K562 (cell line): Measurements from ENCODE around the gene MED28.

Experiments used
- ETV1 ChIP-seq: fragments of 450-650 bp; conservative IDR thresholded peaks from 2 replicates; pipeline ENCODE4 v1.6.1; 2016; ENCODE audit warnings: missing genetic modification characterization, control low read depth, low read depth, missing compliant biosample characterization
- EZH2 ChIP-seq: IDR thresholded peaks from 2 replicates; pipeline ENCODE4 v1.6.1; 2012; ENCODE audit warnings: low read depth, mild to moderate bottlenecking, inconsistent platforms, low read length, borderline replicate concordance
- GABPA ChIP-seq: fragments of 200-800 bp; sonication (Bioruptor generic); conservative IDR thresholded peaks from 2 replicates; pipeline ENCODE4 v1.6.1; 2016; ENCODE audit warnings: low read depth, missing genetic modification characterization, missing compliant biosample characterization
- NFIX ChIP-seq: fragments of 250-450 bp; sonication (Bioruptor Pico); IDR thresholded peaks from 2 replicates; pipeline ENCODE4 v1.4.0; 2020; ENCODE audit warnings: low read depth, mild to moderate bottlenecking, moderate library complexity
- TARDBP ChIP-seq: fragments of 450-650 bp; IDR thresholded peaks from 2 replicates; pipeline ENCODE4 v1.6.1; 2016
- TF ChIP-seq, protein P1 (sequence below): sonication (generic); formaldehyde crosslinking; IDR thresholded peaks from 2 replicates; pipeline ENCODE4 v1.8.1; 2022; ENCODE audit warnings: missing genetic modification reagents
- TF ChIP-seq, protein P2 (sequence below): fragments of 250-450 bp; sonication (Bioruptor Pico); IDR thresholded peaks from 2 replicates; pipeline ENCODE4 v1.5.0; 2022; ENCODE audit warnings: mild to moderate bottlenecking
- TF ChIP-seq, protein P3 (sequence below): sonication (generic); formaldehyde crosslinking; IDR thresholded peaks from 2 replicates; pipeline ENCODE4 v1.8.0; 2022; ENCODE audit warnings: missing genetic modification reagents, mild to moderate bottlenecking, borderline replicate concordance
- TF ChIP-seq, protein P4 (sequence below): fragments of 250-450 bp; sonication (Bioruptor Pico); IDR thresholded peaks from 2 replicates; pipeline ENCODE4 v1.8.0; 2021; ENCODE audit warnings: moderate library complexity, mild to moderate bottlenecking, inconsistent platforms

DNA sequence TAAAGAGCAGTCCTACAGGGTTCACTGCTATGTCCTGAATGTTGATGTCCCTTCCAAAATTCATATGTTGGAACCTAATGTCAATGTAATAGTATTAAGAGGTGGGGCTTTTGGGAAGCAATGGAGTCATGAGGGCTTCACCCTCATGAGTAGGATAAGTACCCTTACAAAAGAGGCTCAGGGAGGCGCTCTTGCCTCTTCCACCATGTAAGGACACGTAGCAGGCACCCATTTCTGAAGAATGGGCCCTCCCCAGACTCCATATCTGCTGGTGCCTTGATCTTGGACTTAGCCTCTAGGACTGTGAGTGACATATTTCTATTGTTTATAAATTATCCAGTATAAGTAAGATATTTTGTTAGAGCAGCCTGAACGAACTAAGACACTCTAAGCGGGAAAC is 15.8 kb downstream of the MED28 start:
- TF ChIP-seq, protein P1, sequence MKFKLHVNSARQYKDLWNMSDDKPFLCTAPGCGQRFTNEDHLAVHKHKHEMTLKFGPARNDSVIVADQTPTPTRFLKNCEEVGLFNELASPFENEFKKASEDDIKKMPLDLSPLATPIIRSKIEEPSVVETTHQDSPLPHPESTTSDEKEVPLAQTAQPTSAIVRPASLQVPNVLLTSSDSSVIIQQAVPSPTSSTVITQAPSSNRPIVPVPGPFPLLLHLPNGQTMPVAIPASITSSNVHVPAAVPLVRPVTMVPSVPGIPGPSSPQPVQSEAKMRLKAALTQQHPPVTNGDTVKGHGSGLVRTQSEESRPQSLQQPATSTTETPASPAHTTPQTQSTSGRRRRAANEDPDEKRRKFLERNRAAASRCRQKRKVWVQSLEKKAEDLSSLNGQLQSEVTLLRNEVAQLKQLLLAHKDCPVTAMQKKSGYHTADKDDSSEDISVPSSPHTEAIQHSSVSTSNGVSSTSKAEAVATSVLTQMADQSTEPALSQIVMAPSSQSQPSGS (CRISPR knock-in tag), result no peak
- TF ChIP-seq TARDBP, result no peak
- TF ChIP-seq NFIX (CRISPR knock-in tag), result no peak
- no peak for TF ChIP-seq EZH2
- TF ChIP-seq, protein P2, sequence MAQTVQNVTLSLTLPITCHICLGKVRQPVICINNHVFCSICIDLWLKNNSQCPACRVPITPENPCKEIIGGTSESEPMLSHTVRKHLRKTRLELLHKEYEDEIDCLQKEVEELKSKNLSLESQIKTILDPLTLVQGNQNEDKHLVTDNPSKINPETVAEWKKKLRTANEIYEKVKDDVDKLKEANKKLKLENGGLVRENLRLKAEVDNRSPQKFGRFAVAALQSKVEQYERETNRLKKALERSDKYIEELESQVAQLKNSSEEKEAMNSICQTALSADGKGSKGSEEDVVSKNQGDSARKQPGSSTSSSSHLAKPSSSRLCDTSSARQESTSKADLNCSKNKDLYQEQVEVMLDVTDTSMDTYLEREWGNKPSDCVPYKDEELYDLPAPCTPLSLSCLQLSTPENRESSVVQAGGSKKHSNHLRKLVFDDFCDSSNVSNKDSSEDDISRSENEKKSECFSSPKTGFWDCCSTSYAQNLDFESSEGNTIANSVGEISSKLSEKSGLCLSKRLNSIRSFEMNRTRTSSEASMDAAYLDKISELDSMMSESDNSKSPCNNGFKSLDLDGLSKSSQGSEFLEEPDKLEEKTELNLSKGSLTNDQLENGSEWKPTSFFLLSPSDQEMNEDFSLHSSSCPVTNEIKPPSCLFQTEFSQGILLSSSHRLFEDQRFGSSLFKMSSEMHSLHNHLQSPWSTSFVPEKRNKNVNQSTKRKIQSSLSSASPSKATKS, result no peak
- TF ChIP-seq ETV1 (tag), result no peak
- no peak for TF ChIP-seq GABPA (tag)
- TF ChIP-seq, protein P3, sequence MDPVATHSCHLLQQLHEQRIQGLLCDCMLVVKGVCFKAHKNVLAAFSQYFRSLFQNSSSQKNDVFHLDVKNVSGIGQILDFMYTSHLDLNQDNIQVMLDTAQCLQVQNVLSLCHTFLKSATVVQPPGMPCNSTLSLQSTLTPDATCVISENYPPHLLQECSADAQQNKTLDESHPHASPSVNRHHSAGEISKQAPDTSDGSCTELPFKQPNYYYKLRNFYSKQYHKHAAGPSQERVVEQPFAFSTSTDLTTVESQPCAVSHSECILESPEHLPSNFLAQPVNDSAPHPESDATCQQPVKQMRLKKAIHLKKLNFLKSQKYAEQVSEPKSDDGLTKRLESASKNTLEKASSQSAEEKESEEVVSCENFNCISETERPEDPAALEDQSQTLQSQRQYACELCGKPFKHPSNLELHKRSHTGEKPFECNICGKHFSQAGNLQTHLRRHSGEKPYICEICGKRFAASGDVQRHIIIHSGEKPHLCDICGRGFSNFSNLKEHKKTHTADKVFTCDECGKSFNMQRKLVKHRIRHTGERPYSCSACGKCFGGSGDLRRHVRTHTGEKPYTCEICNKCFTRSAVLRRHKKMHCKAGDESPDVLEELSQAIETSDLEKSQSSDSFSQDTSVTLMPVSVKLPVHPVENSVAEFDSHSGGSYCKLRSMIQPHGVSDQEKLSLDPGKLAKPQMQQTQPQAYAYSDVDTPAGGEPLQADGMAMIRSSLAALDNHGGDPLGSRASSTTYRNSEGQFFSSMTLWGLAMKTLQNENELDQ (CRISPR knock-in tag), result no peak
- TF ChIP-seq, protein P4, sequence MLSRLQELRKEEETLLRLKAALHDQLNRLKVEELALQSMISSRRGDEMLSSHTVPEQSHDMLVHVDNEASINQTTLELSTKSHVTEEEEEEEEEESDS (CRISPR knock-in tag), result no peak
